GM12872 (cell line): ENCODE measurements around the gene SLC27A4.

Experiments
- TF ChIP-seq, protein P1 (sequence below): IDR thresholded peaks from 3 replicates; pipeline ENCODE4 v1.5.1; 2011; ENCODE audit warnings: low read depth, mild to moderate bottlenecking, low read length, moderate library complexity; ENCODE audit not compliant: insufficient read depth

SLC27A4 gene

DNA sequence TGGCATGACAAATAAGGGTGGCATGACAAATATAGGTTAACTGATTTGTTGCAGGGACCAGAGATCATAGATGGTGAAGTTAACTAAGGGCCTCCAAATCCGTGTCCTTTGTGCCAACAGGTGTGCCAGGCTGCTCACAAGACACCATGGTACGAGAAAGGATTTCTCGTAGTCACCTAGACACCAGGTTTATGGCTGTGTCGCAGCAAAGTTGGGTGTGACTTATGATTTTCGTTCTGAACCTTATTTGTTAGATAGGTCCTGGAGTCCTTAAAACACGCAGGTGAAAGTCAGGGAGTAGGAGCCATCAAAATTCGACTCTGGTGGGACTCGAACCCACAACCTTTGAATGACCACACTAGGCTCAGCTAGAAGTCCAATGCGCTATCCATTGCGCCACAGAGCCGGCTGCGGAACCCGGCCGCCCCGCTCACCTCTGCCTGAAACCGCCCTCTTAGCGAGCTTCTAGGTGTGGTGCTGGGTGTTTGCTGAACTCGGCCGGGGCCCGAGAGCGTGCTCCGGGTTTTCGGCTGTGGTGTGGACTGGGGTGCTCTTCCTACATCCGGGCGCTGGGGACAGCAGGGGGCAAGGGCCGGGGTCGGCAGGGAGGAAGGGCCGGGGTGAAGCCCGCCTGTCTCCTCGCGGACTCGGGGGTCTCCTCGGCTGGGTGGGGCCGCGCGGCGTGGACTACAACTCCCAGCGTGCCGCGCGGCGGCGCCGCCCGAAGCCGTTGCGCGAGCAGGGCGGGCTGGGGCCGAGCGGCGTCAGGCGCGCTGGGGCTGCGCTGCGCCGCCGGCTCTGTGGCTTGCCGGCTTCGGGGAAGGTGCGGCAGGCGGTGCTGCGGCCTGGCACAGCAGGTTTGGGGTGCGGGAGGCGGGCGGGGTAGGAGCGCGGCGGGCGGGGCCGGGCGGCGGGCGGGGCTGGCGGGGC, at the start of gene SLC27A4:
TSS of gene SLC27A4 (plus strand) at position 767 of the 930 bp plus-strand sequence. CDS start 2,606 bp downstream, outside the sequence.
- TF ChIP-seq, protein P1, sequence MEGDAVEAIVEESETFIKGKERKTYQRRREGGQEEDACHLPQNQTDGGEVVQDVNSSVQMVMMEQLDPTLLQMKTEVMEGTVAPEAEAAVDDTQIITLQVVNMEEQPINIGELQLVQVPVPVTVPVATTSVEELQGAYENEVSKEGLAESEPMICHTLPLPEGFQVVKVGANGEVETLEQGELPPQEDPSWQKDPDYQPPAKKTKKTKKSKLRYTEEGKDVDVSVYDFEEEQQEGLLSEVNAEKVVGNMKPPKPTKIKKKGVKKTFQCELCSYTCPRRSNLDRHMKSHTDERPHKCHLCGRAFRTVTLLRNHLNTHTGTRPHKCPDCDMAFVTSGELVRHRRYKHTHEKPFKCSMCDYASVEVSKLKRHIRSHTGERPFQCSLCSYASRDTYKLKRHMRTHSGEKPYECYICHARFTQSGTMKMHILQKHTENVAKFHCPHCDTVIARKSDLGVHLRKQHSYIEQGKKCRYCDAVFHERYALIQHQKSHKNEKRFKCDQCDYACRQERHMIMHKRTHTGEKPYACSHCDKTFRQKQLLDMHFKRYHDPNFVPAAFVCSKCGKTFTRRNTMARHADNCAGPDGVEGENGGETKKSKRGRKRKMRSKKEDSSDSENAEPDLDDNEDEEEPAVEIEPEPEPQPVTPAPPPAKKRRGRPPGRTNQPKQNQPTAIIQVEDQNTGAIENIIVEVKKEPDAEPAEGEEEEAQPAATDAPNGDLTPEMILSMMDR: no peak

DNA sequence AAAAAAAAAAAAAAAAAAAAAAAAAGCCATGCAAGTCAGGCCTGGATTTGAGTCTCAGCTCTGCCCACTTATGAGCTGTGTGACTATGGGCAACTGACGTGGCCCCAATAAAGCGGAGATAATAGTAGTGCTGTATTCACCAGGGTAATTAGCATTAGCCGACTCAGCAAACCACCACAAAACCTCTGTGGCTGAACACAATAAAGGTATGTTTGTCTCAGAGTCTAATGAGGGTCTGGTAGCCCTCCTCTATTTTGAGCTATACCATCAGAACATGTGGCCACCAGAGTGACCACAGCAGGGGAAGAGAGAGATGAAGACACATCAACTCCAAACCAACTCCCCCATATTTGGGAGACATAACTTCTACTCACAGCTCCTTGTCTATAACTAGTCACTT, 48.3 kb upstream of the SLC27A4 start:
- TF ChIP-seq, protein P1: no peak

DNA sequence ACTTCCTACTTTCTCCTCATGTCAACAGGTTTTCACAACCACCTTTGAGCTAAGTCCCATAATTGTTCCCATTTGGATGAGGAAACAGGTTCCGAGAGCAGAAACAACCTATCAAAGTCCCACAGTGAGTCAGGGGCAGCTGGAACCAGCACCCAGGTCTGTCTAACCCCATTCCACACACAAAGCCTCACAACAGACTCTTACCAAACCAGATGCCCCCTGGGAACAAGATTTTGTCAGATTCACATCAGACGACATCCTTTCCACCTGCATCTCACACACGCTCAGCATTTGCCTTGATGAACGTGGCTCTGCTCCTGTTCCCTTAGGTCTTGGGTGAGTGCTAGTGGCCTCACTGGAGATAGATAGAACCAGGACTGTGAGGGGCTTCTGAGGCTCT, 47.2 kb upstream of the SLC27A4 start:
- TF ChIP-seq, protein P1: no peak

DNA sequence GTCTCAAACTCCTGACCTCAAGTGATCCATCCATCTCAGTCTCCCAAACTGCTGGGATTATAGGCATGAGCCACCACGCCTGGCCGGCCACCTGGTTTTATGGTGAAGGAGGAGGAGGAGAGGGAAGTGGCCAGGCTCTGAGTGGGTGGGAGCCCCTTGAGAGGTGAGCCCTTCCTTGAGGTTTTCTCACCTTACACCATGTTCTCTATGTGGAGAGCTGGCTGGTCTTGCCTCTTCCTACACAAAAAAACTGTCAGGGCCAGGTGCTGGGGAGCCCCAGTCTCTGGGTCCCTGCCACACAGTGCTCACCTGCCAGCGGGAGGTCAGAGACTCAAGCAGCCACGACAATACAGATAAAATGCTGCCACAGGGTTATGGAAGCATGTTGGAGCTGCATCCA, 46.2 kb upstream of the SLC27A4 start:
- TF ChIP-seq, protein P1: no peak

DNA sequence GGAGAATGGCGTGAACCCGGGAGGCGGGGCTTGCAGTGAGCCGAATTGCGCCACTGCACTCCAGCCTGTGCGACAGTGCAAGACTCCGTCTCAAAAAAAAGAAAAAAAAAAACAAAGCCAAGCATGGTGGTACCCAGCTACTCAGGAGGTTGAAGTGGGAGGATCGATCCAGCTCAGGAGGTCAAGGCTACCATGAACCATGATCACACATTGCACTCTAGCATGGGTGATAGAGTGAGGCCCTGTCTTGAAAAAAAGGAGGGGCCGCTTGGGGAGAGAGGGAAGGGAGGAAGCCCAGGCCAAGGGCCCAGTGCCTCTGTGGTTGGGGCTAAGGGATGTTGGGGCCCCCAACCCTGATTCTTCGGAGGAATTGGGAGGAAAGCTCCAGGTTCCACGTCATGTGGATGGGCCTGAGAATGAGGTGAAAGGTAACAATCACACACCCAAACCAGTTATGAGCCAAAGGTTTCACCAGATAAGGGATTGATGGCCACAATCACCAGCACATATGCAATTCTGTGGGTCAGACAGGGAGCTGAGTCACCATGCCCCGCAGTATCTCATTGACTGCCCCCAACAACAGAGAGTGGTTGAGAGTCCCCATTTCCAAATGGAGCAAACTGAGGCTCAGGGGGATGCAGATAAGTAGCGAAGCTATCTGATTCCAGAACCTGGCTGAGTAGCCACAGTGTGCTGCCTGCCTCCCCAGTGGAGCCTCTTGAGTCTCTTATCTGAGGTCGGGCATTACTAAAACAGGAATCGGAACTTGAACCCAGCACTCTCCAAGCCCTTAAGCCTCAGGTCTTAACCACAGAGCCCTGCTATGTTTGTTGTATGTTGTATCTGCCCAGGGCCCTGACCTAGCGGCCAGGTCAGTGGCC, 43.7 kb upstream of the SLC27A4 start:
- TF ChIP-seq, protein P1: no peak

DNA sequence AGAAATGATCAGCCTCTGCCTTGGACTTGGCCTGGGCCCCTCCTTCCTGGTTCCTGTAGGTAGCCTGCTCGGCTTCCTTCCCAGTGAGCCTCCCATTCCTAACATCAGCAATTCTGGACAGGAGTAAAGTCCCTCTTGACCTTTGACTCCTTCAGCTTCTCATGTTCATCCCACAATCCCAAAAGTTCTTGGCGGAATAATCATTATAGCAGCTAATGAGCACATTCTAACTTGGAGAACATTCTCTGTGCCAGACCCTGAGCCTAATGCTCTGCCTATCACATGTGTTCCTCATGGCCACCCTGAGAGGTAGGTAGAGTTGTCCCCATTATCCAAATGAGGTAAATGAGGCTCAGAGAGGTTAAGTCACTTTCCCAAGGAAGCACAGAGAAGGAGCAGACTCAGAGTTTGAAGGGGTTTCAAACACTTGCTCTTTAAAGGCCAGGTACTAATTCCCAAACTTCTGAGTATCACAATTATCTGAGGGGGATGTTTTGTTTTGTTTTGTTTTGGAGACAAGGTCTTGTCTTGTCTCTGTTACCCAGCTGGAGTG, 43.0 kb upstream of the SLC27A4 start:
- TF ChIP-seq, protein P1: no peak
